AG10803 (cell line): ENCODE measurements around the gene PLEKHG3.
A peak's percentile ranks its signal among the peaks of the same experiment; 100 is the strongest.
"Not testable (repeated sequence)": the region's sequence is repeated elsewhere in the genome, so short reads cannot be mapped to it uniquely, and the experiment has no call there.

Source experiments
- DNase-seq: peaks from one replicate; pipeline ENCODE4 v3.0.0; 2010; ENCODE audit warnings: low read depth
- H3K4me3 ChIP-seq: 2 replicates; pipeline ENCODE4 v1.5.1; 2011; ENCODE audit warnings: mild to moderate bottlenecking, low read length, control low read depth
- TF ChIP-seq, protein P1 (sequence below): conservative IDR thresholded peaks from 2 replicates; pipeline ENCODE4 v1.5.1; 2011; ENCODE audit warnings: mild to moderate bottlenecking, low read length, control low read depth, inconsistent platforms

PLEKHG3 gene

DNA sequence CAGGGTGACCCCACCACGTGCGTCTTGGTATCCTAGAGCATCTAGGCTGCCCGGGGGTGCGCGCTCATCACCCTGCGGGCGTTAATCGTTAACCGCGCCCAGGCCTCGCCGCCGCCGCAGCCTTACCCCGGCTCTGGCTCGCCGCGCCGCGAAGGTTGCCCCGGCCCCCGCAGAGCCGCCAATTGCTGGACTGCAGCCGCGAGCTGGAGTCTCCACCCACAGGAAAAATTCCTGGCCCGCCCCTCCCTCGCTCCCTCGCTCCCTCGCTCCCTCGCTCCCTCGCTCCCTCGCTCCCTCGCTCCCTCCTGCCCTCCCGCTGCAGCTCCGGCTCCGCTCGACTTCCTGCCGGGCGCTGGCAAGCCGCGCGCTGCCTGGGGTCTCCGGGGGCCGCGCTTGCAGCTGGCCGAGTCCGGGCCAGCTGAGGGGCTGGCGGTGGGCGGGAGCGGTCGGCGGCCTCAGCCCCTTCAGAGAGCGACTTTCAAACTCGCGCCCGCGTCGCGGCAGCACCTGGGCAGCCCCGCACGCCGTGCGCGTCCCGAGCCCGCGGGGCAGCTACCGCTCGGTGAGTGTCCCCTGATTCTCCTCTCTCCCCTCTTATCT lies at the start of gene PLEKHG3:
Gene PLEKHG3 (plus strand): TSS at position 282 of the 600 bp plus-strand sequence. CDS start 23,208 bp downstream, outside the sequence.
- peak; percentile 68 for DNase-seq
- peak within 1 kb of the TSS; percentile 71 for H3K4me3 ChIP-seq
- TF ChIP-seq, protein P1, sequence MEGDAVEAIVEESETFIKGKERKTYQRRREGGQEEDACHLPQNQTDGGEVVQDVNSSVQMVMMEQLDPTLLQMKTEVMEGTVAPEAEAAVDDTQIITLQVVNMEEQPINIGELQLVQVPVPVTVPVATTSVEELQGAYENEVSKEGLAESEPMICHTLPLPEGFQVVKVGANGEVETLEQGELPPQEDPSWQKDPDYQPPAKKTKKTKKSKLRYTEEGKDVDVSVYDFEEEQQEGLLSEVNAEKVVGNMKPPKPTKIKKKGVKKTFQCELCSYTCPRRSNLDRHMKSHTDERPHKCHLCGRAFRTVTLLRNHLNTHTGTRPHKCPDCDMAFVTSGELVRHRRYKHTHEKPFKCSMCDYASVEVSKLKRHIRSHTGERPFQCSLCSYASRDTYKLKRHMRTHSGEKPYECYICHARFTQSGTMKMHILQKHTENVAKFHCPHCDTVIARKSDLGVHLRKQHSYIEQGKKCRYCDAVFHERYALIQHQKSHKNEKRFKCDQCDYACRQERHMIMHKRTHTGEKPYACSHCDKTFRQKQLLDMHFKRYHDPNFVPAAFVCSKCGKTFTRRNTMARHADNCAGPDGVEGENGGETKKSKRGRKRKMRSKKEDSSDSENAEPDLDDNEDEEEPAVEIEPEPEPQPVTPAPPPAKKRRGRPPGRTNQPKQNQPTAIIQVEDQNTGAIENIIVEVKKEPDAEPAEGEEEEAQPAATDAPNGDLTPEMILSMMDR: no peak

DNA sequence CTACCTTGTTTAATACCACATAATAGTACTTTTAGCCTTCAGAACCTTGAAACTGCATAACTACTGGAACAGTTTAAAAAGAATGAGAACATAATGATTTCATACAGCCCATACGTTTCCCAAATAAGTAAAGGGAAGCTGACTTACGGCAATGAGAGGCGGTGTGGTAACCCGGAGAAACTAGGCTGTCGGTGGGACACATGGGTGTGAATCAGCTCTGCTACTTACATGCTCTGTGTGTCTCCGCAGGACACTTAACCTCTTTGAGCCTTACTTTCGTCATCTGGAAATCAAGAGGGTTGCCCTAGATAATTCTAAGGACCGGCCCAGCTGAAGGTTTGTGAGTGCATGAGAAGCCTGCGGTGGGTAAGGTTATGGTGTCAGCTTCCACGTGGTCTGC lies 49.3 kb upstream of the PLEKHG3 start:
- no peak overlapping the region for H3K4me3 ChIP-seq
- TF ChIP-seq, protein P1: no peak
- peak; percentile 42 for DNase-seq

DNA sequence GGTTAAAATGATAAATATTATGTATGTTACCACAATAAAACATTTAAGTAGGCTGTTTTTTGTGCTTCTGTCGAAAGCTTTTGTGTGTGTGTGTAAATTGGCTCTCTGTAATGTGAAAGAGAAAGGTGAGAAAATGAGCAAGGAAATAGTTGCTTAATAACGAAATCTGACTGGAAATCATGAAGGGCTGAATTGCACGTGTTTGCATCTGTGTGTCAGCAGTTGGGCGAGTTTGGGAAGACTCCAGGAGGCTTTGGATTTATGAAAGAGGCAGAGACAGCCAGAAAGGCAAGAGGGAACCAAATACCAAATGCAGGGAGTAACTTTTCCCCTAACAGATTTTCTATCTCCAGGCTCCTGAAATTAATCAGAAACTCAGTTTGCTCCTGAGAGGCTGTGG lies 47.2 kb upstream of the PLEKHG3 start:
- no peak overlapping the region for H3K4me3 ChIP-seq
- TF ChIP-seq, protein P1: no peak
- peak; percentile 98 for DNase-seq

DNA sequence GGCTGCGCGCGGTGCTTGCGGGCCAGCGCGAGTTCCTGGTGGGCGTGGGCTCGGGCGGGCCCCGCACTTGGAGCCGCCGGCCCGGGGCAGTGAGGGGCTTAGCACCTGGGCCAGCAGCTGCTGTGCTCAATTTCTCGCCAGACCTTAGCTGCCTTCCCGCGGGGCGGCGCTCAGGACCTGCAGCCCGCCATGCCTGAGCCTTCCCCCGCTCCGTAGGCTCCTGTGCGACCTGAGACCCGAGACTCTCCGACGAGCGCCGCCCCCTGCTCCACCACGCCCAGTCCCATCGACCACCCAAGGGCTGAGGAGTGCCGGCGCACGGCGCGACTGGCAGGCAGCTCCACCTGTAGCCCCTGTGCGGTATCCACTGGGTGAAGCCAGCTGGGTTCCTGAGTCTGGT lies 46.0 kb upstream of the PLEKHG3 start:
- H3K4me3 ChIP-seq: no peak overlapping the region
- no peak for DNase-seq
- TF ChIP-seq, protein P1: no peak

DNA sequence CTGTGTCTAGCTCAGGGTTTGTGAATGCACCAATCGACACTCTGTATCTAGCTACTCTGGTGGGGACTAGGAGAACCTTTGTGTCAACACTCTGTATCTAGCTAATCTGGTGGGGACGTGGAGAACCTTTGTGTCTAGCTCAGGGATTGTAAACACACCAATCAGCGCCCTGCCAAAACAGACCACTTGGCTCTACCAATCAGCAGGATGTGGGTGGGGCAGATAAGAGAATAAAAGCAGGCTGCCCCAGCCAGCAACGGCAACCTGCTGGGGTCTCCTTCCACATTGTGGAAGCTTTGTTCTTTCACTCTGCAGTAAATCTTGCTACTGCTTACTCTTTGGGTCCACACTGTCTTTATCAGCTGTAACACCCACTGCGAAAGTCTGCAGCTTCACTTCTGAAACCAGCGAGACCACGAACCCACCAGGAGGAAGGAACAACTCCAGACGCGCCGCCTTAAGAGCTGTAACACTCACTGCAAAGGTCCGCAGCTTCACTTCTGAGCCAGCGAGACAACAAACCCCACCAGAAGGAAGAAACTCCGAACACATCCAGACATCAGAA lies 45.4 kb upstream of the PLEKHG3 start:
- not testable (repeated sequence) for DNase-seq, H3K4me3 ChIP-seq

DNA sequence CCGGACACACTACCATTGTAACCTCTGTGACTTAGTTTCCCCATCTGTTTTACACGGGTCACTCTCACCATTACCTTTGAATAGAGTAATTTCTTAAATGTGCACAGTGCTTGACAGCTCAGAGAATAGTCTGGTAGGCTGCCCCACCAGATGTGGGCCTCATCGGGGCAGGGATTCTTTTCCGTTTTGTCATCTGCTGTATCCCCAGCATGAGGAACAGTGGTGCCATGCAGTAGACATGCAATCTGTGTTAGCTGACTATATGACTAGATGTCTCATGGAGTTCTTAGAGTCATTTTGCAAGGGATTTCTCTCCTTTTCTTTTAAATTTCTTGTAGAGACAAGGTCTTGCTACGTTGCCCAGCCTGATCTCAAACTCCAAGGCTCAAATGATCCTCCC lies 44.9 kb upstream of the PLEKHG3 start:
- DNase-seq: peak; percentile 88
- no peak overlapping the region for H3K4me3 ChIP-seq
- TF ChIP-seq, protein P1: no peak

DNA sequence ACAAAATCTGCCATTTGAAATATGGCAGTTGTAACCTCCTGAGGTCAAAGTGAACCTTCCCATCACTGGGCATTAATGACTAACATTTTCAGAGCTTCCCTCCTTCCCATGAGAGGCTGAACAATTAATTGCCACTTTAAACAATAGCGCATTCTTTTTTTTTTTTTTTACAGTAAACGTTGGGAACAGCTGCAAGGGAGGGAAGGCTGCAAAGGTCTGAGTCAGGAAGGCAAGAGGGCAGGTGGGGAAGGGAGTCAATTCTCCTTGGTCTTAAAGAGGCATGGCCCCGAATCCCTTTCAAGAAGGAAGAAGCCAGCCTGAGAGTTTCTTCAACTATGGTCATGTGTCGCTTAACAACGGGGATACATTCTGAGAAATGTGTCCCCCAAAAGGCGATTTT lies 41.0 kb upstream of the PLEKHG3 start:
- TF ChIP-seq, protein P1: no peak
- no peak for DNase-seq
- H3K4me3 ChIP-seq: no peak overlapping the region

DNA sequence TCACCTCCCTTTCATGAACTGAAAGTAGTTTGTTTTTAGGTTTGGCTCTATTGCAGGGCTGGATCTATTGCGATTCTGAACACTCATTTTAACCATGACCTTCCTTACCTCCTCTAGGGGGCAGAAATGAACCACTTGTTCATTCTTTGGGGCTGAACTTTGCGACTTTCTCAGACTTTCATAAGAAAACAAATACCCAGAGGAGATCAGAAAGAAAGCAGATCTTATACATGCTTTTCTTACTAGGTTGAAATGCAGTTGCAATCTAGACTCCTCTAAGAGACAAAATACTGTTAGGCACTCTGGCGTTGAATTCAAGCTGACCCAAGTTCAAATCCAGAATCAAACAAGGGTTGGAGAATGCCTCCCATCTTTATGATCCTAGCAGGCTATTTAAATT lies 32.6 kb upstream of the PLEKHG3 start:
- DNase-seq: peak; percentile 78
- TF ChIP-seq, protein P1: peak; percentile 90
- no peak overlapping the region for H3K4me3 ChIP-seq
